DOHH2 (cell line): ENCODE measurements around the gene APOL5.

Experiments
- H3F3A ChIP-seq: fragments of 200-600 bp; sonication (generic), shearing (Covaris generic); 2 replicates; pipeline ENCODE4 v1.6.0; 2016; ENCODE audit warnings: antibody characterized with exemption, mild to moderate bottlenecking; ENCODE audit not compliant: control insufficient read depth, insufficient read depth
- H3K27ac ChIP-seq: fragments of 200-600 bp; sonication (generic); 2 replicates; pipeline ENCODE4 v1.5.1; 2014; ENCODE audit warnings: low read depth, mild to moderate bottlenecking, low read length, moderate library complexity
- H3K27me3 ChIP-seq: fragments of 200-600 bp; sonication (generic); 2 replicates; pipeline ENCODE4 v1.6.1; 2014; ENCODE audit warnings: mild to moderate bottlenecking, low read length, mixed read lengths; ENCODE audit not compliant: control insufficient read depth
- H3K36me3 ChIP-seq: fragments of 200-600 bp; sonication (generic); 2 replicates; pipeline ENCODE4 v1.6.1; 2014; ENCODE audit warnings: mild to moderate bottlenecking, low read length, moderate library complexity, mixed read lengths; ENCODE audit not compliant: control insufficient read depth
- H3K4me1 ChIP-seq: fragments of 200-600 bp; sonication (generic); 2 replicates; pipeline ENCODE4 v1.6.1; 2014; ENCODE audit warnings: mild to moderate bottlenecking, low read length, mixed read lengths; ENCODE audit not compliant: control insufficient read depth
- H3K4me2 ChIP-seq: fragments of 200-600 bp; sonication (generic); 2 replicates; pipeline ENCODE4 v1.6.0; 2014; ENCODE audit warnings: mild to moderate bottlenecking, low read length, moderate library complexity
- H3K4me3 ChIP-seq: fragments of 200-600 bp; sonication (generic); 2 replicates; pipeline ENCODE4 v1.5.1; 2014; ENCODE audit warnings: mild to moderate bottlenecking, low read length, mixed read lengths
- H3K79me2 ChIP-seq: fragments of 200-600 bp; sonication (generic); 2 replicates; pipeline ENCODE4 v1.6.1; 2014; ENCODE audit warnings: mild to moderate bottlenecking, low read length, mixed read lengths; ENCODE audit not compliant: control insufficient read depth
- H3K9me2 ChIP-seq: fragments of 200-600 bp; sonication (generic); replicated peaks from 2 replicates; pipeline ENCODE4 v1.6.1; 2014; ENCODE audit warnings: mild to moderate bottlenecking, low read length, mixed read lengths; ENCODE audit not compliant: control insufficient read depth
- H3K9me3 ChIP-seq: fragments of 200-600 bp; sonication (generic); 2 replicates; pipeline ENCODE4 v1.6.1; 2014; ENCODE audit warnings: antibody characterized with exemption, low read length, mixed read lengths; ENCODE audit not compliant: control insufficient read depth, insufficient read depth
- H4K20me1 ChIP-seq: fragments of 200-600 bp; sonication (generic); 2 replicates; pipeline ENCODE4 v1.6.0; 2014; ENCODE audit warnings: low read depth, mild to moderate bottlenecking, antibody characterized with exemption, low read length, moderate library complexity; ENCODE audit not compliant: control insufficient read depth, insufficient read depth
- EZH2phosphoT487 ChIP-seq: fragments of 200-600 bp; sonication (generic); IDR thresholded peaks from 2 replicates; pipeline ENCODE4 v1.6.1; 2017; ENCODE audit warnings: borderline replicate concordance, mild to moderate bottlenecking, antibody characterized with exemption, low read length, moderate library complexity, mixed read lengths
- TF ChIP-seq, protein P1 (sequence below): fragments of 200-600 bp; sonication (generic); IDR thresholded peaks from one replicate; pipeline ENCODE4 v1.5.1; 2014; ENCODE audit warnings: antibody characterized with exemption, mild to moderate bottlenecking, low read depth, low read length; ENCODE audit not compliant: poor library complexity, severe bottlenecking

The APOL5 gene

DNA sequence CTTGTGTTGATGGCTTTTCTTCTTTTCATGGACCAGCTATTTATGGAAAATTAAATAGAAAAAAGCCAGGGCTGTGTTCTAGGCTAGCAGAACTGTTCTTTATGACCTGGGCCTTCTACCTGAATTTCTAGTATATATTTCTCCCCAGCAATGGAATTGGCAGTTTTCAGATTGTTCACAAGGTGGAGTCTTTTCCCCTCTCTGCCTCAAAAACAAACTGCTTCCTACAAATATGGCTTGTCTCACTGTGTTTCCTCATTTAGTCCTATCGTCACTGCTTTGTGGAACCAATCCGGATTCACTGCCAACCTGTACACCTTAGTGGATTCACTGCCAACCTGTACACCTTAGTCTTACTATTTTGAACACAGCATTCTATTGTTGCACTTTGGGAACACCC, 5.0 kb upstream of the APOL5 start:
- H4K20me1 ChIP-seq, result no peaks in the 10 kb centered on the region
- no peak overlapping the region for H3K27ac ChIP-seq
- no peak for TF ChIP-seq EZH2phosphoT487
- TF ChIP-seq, protein P1, sequence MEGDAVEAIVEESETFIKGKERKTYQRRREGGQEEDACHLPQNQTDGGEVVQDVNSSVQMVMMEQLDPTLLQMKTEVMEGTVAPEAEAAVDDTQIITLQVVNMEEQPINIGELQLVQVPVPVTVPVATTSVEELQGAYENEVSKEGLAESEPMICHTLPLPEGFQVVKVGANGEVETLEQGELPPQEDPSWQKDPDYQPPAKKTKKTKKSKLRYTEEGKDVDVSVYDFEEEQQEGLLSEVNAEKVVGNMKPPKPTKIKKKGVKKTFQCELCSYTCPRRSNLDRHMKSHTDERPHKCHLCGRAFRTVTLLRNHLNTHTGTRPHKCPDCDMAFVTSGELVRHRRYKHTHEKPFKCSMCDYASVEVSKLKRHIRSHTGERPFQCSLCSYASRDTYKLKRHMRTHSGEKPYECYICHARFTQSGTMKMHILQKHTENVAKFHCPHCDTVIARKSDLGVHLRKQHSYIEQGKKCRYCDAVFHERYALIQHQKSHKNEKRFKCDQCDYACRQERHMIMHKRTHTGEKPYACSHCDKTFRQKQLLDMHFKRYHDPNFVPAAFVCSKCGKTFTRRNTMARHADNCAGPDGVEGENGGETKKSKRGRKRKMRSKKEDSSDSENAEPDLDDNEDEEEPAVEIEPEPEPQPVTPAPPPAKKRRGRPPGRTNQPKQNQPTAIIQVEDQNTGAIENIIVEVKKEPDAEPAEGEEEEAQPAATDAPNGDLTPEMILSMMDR, result peak; percentile 59
- peaks cover 7% of the 10 kb centered on the region for H3K4me1 ChIP-seq
- no peaks in the 10 kb centered on the region for H3K79me2 ChIP-seq
- no peak overlapping the region for H3K4me2 ChIP-seq
- H3K27me3 ChIP-seq, result no peaks in the 10 kb centered on the region
- no peaks in the 10 kb centered on the region; the same call in 1 of the 2 replicates for H3F3A ChIP-seq
- H3K36me3 ChIP-seq, result no peaks in the 10 kb centered on the region
- H3K9me3 ChIP-seq, result no peaks in the 10 kb centered on the region
- no peak overlapping the region for H3K4me3 ChIP-seq
- H3K9me2 ChIP-seq, result no peaks in the 10 kb centered on the region

DNA sequence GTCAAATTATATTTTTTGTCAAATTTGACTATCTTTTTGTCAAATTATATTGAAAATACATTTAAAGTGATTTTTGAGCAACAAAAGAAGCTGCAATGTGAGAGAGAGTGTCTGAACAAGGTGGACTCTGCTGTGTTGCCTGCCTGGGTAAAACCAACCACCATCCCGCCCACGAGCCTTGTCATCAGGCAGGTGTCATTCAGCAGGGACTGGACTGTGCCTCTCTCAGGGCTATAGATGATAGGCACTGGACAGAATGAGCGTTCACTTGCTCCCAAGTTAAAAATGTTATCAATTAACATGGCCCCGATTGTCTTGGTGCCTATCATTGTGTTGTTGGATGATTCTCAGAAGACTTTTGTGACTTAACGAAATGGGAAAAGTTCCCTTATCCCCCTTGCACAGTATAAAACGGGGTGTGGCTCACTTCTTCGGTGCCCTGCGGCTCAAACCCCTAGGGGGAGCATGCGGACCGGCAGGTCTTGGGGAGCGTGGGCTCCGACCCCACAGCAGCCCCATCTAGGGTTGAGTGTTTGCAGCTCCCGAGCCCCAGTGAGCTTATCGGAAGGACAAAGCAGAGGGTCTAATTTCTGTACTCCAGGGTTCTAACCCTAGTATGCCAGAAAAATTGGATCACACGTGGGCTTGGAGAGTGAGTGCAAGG, 1.7 kb downstream of the APOL5 start:
- Histone ChIP-seq H3K27ac (no peak overlapping the region), H3K79me2 (no peaks in the 10 kb centered on the region), H3K4me3 (no peak overlapping the region), H3K36me3 (no peaks in the 10 kb centered on the region), H3K9me3 (no peaks in the 10 kb centered on the region), H3K4me2 (no peak overlapping the region), H3F3A (no peaks in the 10 kb centered on the region; the same call in 1 of the 2 replicates), H3K4me1 (peaks cover 9% of the 10 kb centered on the region), H4K20me1 (no peaks in the 10 kb centered on the region), H3K27me3 (no peaks in the 10 kb centered on the region), H3K9me2 (no peaks in the 10 kb centered on the region)
- TF ChIP-seq, protein P1, result peak; percentile 20
- no peak for TF ChIP-seq EZH2phosphoT487

DNA sequence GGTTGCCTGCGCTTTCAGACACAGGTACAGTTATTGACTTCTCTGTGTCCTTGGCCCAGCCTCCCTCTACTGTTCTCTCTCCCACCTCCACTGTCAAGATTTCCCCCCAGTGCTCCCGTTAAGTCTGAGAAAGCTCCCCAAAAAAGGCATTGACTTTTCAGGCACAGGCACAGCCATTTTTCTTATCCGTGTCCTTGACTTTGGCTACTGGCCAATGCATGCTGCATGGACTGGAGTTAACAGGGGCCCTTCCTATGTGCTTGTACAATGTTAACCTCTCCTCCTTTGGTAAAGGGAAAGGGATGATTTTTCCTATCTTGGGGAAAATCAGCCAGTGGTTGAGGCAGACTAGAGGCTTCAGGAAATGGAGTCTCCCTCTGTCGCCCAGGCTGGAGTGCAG, 4.3 kb downstream of the APOL5 start:
- H3K9me2 ChIP-seq, result no peaks in the 10 kb centered on the region
- H4K20me1 ChIP-seq, result no peaks in the 10 kb centered on the region
- H3K4me1 ChIP-seq, result peaks cover 18% of the 10 kb centered on the region
- no peak overlapping the region for H3K4me2 ChIP-seq
- no peaks in the 10 kb centered on the region for H3K79me2 ChIP-seq
- H3K9me3 ChIP-seq, result no peaks in the 10 kb centered on the region
- no peaks in the 10 kb centered on the region for H3K36me3 ChIP-seq
- TF ChIP-seq, protein P1, result no peak
- TF ChIP-seq EZH2phosphoT487, result no peak
- H3K4me3 ChIP-seq, result no peak overlapping the region
- H3K27me3 ChIP-seq, result no peaks in the 10 kb centered on the region
- H3F3A ChIP-seq, result no peaks in the 10 kb centered on the region
- H3K27ac ChIP-seq, result no peak overlapping the region

DNA sequence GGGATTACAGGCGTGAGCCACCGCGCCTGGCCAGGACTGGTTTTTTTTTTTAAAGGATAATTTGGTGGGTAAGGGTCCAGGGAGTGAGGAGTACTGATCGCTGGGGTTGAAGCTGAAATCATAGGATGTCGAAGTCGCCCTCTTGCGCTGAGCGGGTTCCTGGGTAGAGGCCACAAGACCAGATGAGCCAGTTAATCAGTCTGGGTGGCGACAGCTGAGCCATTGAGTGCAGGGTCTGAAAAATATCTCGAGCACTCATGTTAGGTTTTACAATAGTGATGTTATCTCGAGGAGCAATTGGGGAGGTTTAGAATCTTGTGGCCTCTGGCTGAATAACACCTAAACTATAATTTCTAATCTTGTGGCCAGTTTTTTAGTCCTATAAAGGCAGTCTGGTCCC, 7.8 kb downstream of the APOL5 start:
- Histone ChIP-seq H4K20me1 (no peaks in the 10 kb centered on the region), H3K4me3 (no peak overlapping the region), H3F3A (no peaks in the 10 kb centered on the region), H3K27ac (no peak overlapping the region), H3K79me2 (no peaks in the 10 kb centered on the region), H3K4me2 (no peak overlapping the region), H3K4me1 (peaks cover 47% of the 10 kb centered on the region), H3K9me2 (no peaks in the 10 kb centered on the region), H3K27me3 (no peaks in the 10 kb centered on the region), H3K36me3 (no peaks in the 10 kb centered on the region), H3K9me3 (no peaks in the 10 kb centered on the region)
- TF ChIP-seq, protein P1, result no peak
- TF ChIP-seq EZH2phosphoT487, result no peak
